ENCODE data around the gene LRIG1.

LRIG1 gene

DNA sequence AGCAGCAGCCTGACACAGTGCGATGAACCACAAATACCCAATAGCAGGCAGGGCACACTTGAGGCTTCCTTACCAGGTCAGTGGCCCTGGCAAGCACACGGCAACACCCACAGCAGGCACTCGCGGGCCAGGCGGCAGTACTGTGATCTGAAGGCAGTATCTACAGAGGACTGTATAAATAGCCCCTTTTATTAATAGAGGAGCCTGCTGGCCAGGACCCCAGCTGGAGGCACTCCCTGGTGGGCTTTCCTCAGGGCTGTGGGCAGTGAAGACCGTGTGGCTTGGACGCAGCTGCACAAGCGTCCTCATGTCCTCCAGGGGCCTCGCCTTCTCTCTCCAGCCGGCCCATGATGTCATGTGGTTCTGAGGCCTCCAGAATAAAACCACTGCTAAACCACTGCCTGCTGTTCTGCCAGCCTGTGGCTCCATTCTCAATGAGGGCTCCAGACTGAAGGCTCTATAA lies 44.1 kb downstream of the LRIG1 start:
- TF ChIP-seq FOXP2 (optimal IDR thresholded peaks at IDR 0.05; ENCODE audit: borderline replicate concordance, extremely low read depth, extremely low read length, insufficient read depth) (no peak), SIN3A (IDR thresholded peaks at IDR 0.05; ENCODE audit: borderline replicate concordance, insufficient read depth, low read length) (no peak), POLR2AphosphoS5 (IDR thresholded peaks at IDR 0.05; ENCODE audit: low read depth, low read length) (no peak), TAF1 (IDR thresholded peaks at IDR 0.05; ENCODE audit: borderline replicate concordance, insufficient read depth, low read length) (no peak)
- TF ChIP-seq, protein P1, sequence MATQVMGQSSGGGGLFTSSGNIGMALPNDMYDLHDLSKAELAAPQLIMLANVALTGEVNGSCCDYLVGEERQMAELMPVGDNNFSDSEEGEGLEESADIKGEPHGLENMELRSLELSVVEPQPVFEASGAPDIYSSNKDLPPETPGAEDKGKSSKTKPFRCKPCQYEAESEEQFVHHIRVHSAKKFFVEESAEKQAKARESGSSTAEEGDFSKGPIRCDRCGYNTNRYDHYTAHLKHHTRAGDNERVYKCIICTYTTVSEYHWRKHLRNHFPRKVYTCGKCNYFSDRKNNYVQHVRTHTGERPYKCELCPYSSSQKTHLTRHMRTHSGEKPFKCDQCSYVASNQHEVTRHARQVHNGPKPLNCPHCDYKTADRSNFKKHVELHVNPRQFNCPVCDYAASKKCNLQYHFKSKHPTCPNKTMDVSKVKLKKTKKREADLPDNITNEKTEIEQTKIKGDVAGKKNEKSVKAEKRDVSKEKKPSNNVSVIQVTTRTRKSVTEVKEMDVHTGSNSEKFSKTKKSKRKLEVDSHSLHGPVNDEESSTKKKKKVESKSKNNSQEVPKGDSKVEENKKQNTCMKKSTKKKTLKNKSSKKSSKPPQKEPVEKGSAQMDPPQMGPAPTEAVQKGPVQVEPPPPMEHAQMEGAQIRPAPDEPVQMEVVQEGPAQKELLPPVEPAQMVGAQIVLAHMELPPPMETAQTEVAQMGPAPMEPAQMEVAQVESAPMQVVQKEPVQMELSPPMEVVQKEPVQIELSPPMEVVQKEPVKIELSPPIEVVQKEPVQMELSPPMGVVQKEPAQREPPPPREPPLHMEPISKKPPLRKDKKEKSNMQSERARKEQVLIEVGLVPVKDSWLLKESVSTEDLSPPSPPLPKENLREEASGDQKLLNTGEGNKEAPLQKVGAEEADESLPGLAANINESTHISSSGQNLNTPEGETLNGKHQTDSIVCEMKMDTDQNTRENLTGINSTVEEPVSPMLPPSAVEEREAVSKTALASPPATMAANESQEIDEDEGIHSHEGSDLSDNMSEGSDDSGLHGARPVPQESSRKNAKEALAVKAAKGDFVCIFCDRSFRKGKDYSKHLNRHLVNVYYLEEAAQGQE (IDR thresholded peaks at IDR 0.05; ENCODE audit: insufficient read depth in 1 of 2, low read depth in 2 of 2, low read length in 2 of 2), result no peak

DNA sequence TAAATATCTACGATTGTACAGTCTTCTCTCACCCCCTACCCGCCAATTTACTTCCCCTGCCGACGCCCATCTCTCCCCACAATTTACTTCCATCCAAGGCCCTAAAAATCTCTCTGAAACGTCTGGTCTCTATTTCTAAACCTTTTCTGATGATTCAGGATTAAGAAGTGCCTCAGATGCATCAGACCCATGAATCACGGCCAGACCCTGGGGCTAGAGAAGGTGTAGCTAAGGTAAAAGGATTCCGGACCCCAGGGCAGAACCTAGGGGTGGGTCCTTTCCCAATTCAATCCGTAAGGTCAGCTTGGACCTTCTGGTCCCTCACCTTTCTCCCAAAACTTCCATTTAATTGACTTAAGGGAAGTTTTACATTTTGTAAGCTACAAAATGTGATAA lies 46.4 kb downstream of the LRIG1 start:
- no peak for TF ChIP-seq SIN3A (IDR thresholded peaks at IDR 0.05; ENCODE audit: borderline replicate concordance, insufficient read depth, low read length)
- TF ChIP-seq, protein P1 (IDR thresholded peaks at IDR 0.05; ENCODE audit: insufficient read depth in 1 of 2, low read depth in 2 of 2, low read length in 2 of 2), result no peak
- TF ChIP-seq FOXP2 (optimal IDR thresholded peaks at IDR 0.05; ENCODE audit: borderline replicate concordance, extremely low read depth, extremely low read length, insufficient read depth), result no peak
- TF ChIP-seq POLR2AphosphoS5 (IDR thresholded peaks at IDR 0.05; ENCODE audit: low read depth, low read length), result no peak
- no peak for TF ChIP-seq TAF1 (IDR thresholded peaks at IDR 0.05; ENCODE audit: borderline replicate concordance, insufficient read depth, low read length)

DNA sequence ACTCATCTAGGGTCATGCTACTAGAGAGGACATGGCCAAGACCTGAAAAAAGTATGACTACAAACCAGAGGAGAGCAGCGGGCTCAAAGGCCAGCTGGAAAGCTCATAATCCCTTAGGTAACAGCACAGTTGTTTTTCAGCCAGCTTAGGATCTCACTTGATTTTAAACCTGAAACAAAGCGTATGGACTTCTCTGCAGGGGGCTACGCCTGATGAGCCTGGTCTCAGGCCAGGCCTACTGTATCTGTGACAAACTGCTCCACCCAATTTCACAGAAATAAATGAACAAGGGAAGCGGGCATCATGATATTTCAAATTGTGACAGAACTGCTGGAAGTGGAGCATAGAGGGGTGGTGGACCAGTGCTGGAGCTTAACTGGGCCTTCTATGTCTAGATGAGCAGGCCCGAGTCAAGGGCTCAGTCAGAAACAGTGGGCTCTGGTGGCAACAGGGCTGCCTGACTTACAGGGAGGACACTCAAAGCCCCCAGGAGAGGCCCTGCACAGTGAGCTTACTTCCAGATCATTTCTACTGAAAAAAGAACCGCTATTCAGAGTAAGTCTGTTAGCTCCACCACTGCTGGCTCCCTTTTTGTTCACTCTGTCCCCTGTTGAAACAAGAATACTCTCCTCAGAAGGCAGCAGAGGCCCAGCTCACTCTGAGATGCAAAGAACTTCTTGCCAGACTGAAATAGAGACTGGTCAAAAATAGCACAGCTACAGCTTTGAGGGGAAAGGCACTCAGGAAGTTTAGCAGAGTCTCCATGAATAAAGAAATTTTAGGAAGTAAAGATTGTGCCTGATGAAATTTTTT lies 47.0 kb downstream of the LRIG1 start:
- TF ChIP-seq FOXP2 (optimal IDR thresholded peaks at IDR 0.05; ENCODE audit: borderline replicate concordance, extremely low read depth, extremely low read length, insufficient read depth) (no peak), TAF1 (IDR thresholded peaks at IDR 0.05; ENCODE audit: borderline replicate concordance, insufficient read depth, low read length) (no peak), POLR2AphosphoS5 (IDR thresholded peaks at IDR 0.05; ENCODE audit: low read depth, low read length) (no peak), SIN3A (IDR thresholded peaks at IDR 0.05; ENCODE audit: borderline replicate concordance, insufficient read depth, low read length) (no peak)
- TF ChIP-seq, protein P1 (IDR thresholded peaks at IDR 0.05; ENCODE audit: insufficient read depth in 1 of 2, low read depth in 2 of 2, low read length in 2 of 2), result no peak

DNA sequence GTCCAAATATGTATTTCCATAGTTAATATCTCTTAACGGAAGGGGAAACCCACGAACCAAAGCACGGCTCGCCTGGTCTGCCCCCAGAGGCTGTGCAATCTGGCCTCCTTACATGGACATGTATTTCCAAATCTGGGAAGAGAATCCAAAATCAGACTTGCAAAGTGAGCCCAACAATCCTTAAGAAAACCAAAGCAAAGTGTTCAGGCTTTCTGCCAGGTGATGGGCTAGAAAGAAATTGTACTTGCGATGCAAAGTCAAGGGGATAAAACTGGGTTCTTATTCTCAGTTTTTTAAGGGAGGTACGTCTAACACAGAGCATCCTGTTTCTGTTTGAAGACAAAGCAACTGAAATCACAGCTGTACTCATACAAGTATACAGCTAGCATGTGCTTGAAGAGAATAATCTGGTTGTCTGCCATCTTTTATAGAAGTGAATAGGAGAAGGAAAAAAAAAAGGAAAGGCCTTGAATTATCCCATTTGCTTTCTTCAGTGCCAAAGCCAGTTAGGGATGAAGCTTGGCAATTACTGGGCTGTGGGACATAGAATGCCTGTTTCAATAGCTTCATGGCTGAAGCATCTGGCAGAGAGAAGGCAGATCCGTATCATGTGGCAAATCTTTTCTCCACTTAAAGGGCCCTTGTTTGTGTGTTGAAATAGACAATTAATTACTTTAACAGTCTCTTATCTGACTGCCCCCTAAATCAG lies 48.4 kb downstream of the LRIG1 start:
- TF ChIP-seq TAF1 (IDR thresholded peaks at IDR 0.05; ENCODE audit: borderline replicate concordance, insufficient read depth, low read length) (no peak), POLR2AphosphoS5 (IDR thresholded peaks at IDR 0.05; ENCODE audit: low read depth, low read length) (no peak), FOXP2 (optimal IDR thresholded peaks at IDR 0.05; ENCODE audit: borderline replicate concordance, extremely low read depth, extremely low read length, insufficient read depth) (no peak), SIN3A (IDR thresholded peaks at IDR 0.05; ENCODE audit: borderline replicate concordance, insufficient read depth, low read length) (no peak)
- TF ChIP-seq, protein P1 (IDR thresholded peaks at IDR 0.05; ENCODE audit: insufficient read depth in 1 of 2, low read depth in 2 of 2, low read length in 2 of 2), result no peak

Measured in PFSK-1 (cell line).